Fibroblast of the aortic adventitia (primary cell): ENCODE measurements around the gene HOXD1. TPM values are rescaled to one million over a fixed set of nuclear protein-coding genes. Genes with fewer than 3 reads are reported as not detected.

Experiments used
- DNase-seq: peaks from one replicate; pipeline ENCODE4 v3.0.0-alpha.2; 2010; ENCODE audit warnings: low read depth
- H3K4me3 ChIP-seq: 2 replicates; pipeline ENCODE4 v1.5.1; 2011; ENCODE audit warnings: low read depth, mild to moderate bottlenecking, control low read depth, low read length, moderate library complexity
- total RNA-seq: library from RNA; depleted of rRNA; stranded (reverse); fragments of >200 nt; gene quantifications from 2 replicates; pipeline ENCODE4 v1.2.3, GENCODE V29; 2012; ENCODE audit warnings: low replicate concordance
- TF ChIP-seq, protein P1 (sequence below): IDR thresholded peaks from 2 replicates; pipeline ENCODE4 v1.5.1; 2011; ENCODE audit warnings: mild to moderate bottlenecking, low read length, control low read depth, inconsistent platforms; ENCODE audit not compliant: insufficient read depth

Gene HOXD1
- total RNA-seq, 1 donor, result not detected

DNA sequence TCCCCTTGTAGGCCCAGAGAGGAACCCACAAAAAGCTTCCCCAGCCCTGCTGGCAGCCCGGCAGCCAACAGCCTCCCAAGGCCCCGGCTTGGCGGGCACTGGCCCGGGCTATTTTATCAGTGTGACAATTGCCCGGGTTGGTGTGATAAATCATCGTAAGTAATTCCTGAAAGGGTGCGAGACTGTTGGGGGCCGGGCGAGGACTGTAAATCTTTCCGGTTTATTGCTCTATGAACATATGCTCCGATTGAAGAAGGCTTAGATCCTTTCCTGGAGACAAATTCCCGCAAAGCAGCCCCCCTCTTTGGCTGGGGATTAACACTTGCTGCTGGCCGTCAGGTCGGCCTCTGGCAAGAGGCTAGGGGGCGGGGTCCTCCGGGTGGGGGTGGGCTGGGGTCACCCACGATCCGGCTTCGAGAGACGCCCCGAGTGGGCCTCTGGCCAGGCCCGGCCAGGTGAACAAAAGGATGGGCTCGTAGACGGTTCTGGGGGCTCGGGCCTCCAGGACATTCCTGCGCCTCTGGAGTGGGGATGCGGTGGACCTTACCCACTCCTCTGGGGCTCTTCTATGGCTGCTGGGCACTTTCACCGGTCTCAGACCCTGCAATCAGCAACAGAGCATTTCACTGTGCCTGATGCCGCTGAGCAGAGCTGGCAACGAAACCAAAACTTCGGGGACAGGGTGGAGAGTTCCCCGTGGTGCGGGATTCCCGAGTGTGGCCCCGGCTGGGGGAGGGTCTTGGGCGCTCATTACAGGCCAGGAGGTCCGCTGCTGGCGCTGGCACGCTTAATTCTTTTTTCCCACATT is 29.4 kb upstream of the HOXD1 start:
- DNase-seq, result no peak
- H3K4me3 ChIP-seq, result no peak overlapping the region
- TF ChIP-seq, protein P1, sequence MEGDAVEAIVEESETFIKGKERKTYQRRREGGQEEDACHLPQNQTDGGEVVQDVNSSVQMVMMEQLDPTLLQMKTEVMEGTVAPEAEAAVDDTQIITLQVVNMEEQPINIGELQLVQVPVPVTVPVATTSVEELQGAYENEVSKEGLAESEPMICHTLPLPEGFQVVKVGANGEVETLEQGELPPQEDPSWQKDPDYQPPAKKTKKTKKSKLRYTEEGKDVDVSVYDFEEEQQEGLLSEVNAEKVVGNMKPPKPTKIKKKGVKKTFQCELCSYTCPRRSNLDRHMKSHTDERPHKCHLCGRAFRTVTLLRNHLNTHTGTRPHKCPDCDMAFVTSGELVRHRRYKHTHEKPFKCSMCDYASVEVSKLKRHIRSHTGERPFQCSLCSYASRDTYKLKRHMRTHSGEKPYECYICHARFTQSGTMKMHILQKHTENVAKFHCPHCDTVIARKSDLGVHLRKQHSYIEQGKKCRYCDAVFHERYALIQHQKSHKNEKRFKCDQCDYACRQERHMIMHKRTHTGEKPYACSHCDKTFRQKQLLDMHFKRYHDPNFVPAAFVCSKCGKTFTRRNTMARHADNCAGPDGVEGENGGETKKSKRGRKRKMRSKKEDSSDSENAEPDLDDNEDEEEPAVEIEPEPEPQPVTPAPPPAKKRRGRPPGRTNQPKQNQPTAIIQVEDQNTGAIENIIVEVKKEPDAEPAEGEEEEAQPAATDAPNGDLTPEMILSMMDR, result no peak

DNA sequence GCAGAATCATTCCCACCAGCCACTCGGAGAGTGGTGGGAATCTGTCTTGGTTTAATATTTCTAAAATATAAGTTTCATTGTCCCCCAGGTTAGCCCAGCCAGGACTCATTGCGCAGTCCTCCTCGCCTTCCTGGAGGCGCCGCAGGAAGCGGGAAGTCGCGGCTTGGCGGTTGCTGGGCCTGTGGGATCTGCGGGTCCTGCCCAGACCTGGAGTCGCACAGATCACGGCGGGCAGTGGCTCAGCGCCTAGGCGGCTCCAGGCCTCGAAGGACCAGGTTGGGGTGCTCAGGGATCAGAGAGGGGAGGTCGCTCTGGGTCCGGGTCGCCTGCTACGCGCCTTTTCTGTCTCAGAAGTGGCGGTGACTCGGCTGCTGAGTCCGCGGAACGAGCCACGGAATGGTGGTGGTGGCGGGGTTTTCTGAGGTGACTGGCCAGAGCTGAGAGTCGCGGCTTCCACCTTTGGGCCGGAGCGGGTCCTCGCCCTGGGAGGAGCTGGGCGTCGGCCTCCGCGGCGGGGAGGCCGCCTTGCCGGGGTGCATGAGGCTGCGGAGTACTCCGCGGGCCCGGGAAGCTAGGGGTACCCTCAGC is 28.7 kb upstream of the HOXD1 start:
- DNase-seq, result no peak
- no peak overlapping the region for H3K4me3 ChIP-seq
- TF ChIP-seq, protein P1, result no peak

DNA sequence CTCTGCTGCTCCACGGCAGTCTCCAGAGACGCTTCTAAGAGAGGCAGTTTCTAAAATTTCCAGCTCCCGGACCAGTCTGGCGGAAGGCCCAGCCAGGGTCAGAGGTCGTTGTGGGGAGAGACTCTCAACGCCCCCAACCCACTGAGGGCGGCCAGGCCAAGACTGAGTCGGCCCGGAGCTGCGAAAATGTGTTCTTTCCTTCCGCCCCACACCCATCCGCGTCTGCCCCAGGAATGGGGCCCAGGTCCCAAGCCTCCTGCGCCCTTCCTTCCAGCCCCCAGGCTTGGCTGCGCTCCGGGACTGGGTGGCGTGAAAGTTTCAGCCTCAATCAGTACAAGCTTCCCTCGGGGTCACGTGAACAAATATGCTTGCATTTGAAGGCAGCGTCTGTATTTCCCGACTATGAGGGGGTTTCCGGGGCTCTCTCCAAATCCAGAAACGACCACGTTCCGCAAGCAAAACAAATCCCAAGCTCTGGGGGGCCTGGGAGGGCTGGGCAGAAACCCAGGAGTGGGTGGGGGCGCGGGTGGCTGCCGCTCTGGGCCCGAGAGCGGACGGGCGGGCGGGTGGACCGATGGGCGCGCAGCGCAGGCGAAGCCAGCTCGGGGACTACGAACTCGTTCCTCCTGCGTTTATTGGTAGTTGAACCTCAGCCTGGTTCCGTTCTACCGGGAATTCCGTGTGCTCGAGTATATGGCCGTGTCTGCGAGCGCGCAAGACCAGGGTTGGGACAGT is 28.1 kb upstream of the HOXD1 start:
- TF ChIP-seq, protein P1, result no peak
- DNase-seq, result no peak
- H3K4me3 ChIP-seq, result no peak overlapping the region

- no peak for DNase-seq
- no peak overlapping the region for H3K4me3 ChIP-seq
- TF ChIP-seq, protein P1, result no peak
Observed at GRCh38 chr2:176160986-176161824, 27.3 kb upstream of the HOXD1 start.

- H3K4me3 ChIP-seq, result no peak overlapping the region
- DNase-seq, result peak; percentile 37
- TF ChIP-seq, protein P1, result no peak
Observed at GRCh38 chr2:176161825-176162626, 26.4 kb upstream of the HOXD1 start.
